B cell (primary cell): Measurements from ENCODE around the gene PRKAG2.

ENCODE experiments used
- CTCF ChIP-seq: fragments of 200-600 bp; IDR thresholded peaks from one replicate; pipeline ENCODE4 v1.8.0; 2022; ENCODE audit warnings: antibody characterized with exemption, mild to moderate bottlenecking
- EZH2 ChIP-seq: IDR thresholded peaks from 2 replicates; pipeline ENCODE4 v1.6.1; 2012; ENCODE audit warnings: borderline replicate concordance, low read depth, mild to moderate bottlenecking, moderate library complexity, low read length; ENCODE audit not compliant: insufficient read depth, poor library complexity, severe bottlenecking

GRCh38 chr7:151924001-151924400 lies 47.1 kb upstream of the PRKAG2 start:
- TF ChIP-seq CTCF, result no peak
- TF ChIP-seq EZH2, result no peak
